ENCODE data around the gene FAM181B.
"Not testable (repeated sequence)": the region's sequence is repeated elsewhere in the genome, so short reads cannot be mapped to it uniquely, and the experiment has no call there.

FAM181B gene

DNA sequence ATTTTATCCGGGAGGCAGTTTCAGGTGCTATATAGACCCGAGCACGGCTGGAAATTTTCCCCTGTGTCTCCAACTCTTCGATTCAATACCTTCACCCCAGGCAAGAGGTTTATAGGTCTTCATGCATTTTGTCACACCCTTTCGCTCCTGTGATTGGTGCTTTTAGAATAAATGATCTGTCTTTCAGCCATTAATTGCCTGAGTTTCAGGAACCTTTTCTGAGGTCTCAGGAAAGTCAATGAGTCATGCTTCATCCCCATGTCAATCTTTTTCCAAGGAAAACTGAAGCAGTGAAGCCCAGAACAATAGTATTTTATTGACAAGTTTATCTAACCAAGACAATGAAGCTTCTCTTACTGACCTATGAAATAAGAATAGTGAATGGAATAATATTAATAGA lies 29.9 kb downstream of the FAM181B start:
- Histone ChIP-seq H3K27me3 (ENCODE audit: control insufficient read depth, insufficient read depth, low read length) (no peaks in the 10 kb centered on the region), H3K9ac (ENCODE audit: low read depth, low read length) (no peak overlapping the region), H3K4me3 (ENCODE audit: low read depth, low read length) (no peak overlapping the region), H3K4me1 (ENCODE audit: control insufficient read depth, insufficient read depth, low read length) (no peaks in the 10 kb centered on the region), H3K36me3 (ENCODE audit: control insufficient read depth, insufficient read depth, low read length) (no peaks in the 10 kb centered on the region), H3K9me3 (ENCODE audit: control insufficient read depth, insufficient read depth, low read length) (no peaks in the 10 kb centered on the region)

DNA sequence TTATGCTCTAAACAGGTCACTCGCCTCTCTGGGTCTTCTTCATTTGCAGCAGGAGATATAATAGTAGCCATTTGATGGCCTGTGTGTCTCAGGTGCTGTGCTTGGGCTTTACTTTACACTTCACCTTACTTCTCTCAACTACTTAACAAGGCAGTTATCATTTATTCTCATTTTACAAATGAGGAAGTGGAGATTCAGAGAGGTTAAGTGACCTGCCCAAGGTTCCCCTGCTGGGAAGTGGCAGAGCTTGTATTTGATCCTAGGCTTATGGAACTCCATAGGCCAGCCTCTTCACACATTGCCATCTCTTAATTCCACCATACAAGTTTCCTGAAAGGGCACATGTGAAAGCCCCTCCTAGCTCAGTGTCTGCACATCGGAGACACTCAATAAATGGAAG lies 30.4 kb downstream of the FAM181B start:
- no peaks in the 10 kb centered on the region for H3K9me3 ChIP-seq (ENCODE audit: control insufficient read depth, insufficient read depth, low read length)
- no peaks in the 10 kb centered on the region for H3K27me3 ChIP-seq (ENCODE audit: control insufficient read depth, insufficient read depth, low read length)
- no peak overlapping the region for H3K4me3 ChIP-seq (ENCODE audit: low read depth, low read length)
- no peak overlapping the region for H3K9ac ChIP-seq (ENCODE audit: low read depth, low read length)
- H3K36me3 ChIP-seq (ENCODE audit: control insufficient read depth, insufficient read depth, low read length) = no peaks in the 10 kb centered on the region
- no peaks in the 10 kb centered on the region for H3K4me1 ChIP-seq (ENCODE audit: control insufficient read depth, insufficient read depth, low read length)

DNA sequence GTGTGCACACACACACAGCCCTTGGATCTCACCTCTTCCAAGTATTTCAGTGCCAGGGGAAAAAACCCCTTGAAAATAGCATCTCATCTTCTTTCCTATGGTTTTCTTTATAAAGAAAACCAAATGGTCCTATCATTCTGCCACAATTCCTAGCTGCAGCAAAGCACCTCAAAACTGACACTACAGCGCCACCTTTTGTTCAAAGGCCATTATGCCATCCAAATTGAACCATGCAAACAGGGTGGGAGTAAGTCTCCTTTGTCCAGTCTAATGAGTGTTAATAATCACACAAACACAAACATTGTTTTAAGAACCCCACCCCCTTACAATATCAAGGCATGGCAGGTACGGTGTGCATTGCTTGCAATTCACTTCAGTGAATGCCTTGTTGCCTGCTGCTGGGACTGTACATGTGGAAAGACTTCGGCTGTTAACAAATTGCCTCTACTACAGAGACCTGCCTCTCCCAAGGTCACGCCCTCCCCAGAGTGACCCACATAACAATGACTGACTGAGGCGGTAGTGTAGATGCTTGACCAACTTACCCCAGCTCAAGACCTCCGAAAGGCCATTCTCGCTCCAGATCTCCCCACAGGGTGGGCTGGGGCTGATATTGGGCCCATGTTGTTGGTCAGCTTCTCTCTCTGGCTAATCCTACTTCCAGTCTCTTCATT lies 31.7 kb downstream of the FAM181B start:
- no peaks in the 10 kb centered on the region for H3K27me3 ChIP-seq (ENCODE audit: control insufficient read depth, insufficient read depth, low read length)
- no peaks in the 10 kb centered on the region for H3K4me1 ChIP-seq (ENCODE audit: control insufficient read depth, insufficient read depth, low read length)
- H3K9me3 ChIP-seq (ENCODE audit: control insufficient read depth, insufficient read depth, low read length) = no peaks in the 10 kb centered on the region
- H3K9ac ChIP-seq (ENCODE audit: low read depth, low read length) = no peak overlapping the region
- no peaks in the 10 kb centered on the region for H3K36me3 ChIP-seq (ENCODE audit: control insufficient read depth, insufficient read depth, low read length)
- no peak overlapping the region for H3K4me3 ChIP-seq (ENCODE audit: low read depth, low read length)

DNA sequence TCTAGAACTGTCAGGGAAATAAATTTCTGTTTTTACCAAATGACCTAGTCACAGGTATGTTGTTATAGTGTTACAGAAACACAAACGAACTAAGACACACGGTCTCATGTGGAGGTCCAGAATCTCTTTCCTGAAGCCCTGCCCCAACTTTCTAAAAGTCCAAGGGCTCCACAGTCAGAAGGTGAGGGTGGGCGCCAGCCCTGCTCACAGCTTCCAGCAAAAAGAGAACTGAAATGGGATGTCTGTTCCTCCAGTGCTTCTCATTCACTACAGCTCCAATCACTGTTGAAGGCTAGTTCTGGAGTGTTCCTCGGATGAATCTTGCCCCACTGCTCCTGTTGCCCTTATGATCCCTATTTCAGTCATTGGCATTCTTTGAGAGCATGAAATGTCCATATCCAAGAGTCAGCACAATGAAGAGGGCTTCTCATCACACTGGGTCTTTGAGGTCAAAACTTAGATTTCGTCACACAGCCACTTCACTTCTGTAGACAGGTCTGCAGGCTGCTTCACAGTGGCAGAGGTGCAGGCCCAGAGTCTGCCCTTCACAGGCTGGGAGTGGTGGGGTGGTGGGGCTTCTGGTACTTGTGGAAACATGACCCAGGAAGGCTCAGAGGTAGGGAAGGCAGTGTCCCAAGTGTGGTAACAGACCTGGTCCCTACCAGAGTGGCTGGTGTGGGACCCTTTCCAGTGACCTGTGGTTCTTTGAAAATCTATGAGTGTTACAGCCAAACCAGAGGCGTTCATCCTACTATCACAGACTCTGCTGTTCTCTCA lies 34.9 kb downstream of the FAM181B start:
- H3K9ac ChIP-seq (ENCODE audit: low read depth, low read length) = no peak overlapping the region
- no peaks in the 10 kb centered on the region for H3K9me3 ChIP-seq (ENCODE audit: control insufficient read depth, insufficient read depth, low read length)
- H3K27me3 ChIP-seq (ENCODE audit: control insufficient read depth, insufficient read depth, low read length) = no peaks in the 10 kb centered on the region
- no peak overlapping the region for H3K4me3 ChIP-seq (ENCODE audit: low read depth, low read length)
- H3K4me1 ChIP-seq (ENCODE audit: control insufficient read depth, insufficient read depth, low read length) = no peaks in the 10 kb centered on the region
- no peaks in the 10 kb centered on the region for H3K36me3 ChIP-seq (ENCODE audit: control insufficient read depth, insufficient read depth, low read length)

DNA sequence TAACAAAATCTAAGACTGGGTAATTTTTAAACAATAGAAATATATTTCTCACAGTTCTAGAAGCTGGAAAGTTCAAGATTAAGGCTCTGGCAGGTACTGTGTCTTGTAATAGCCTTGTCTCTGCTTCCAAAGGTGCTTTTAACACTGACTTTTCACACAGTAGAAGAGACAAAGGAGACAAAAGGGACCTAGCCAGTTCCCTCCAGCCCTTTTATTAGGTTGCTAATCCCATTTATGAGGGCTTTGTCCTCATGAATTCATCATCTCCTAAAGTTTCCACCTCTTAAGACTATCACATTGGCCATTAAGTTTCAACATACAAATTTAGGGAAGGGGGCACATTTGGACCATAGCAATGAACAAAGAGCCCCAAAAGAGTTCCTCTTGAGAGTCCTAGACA lies 40.7 kb downstream of the FAM181B start:
- H3K4me3 ChIP-seq (ENCODE audit: low read depth, low read length) = no peak overlapping the region
- no peaks in the 10 kb centered on the region for H3K27me3 ChIP-seq (ENCODE audit: control insufficient read depth, insufficient read depth, low read length)

DNA sequence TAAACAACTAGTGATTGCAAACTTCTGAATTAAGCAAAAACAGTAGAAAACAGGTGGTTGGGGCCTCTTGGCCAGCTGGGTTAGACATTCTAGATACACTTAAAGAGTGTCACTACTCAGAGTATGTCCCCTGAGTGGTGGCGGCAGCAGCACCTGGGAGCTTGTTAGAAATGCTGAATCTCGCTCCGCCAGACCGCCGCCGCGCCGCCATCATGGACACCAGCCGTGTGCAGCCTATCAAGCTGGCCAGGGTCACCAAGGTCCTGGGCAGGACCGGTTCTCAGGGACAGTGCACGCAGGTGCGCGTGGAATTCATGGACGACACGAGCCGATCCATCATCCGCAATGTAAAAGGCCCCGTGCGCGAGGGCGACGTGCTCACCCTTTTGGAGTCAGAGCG lies 44.3 kb downstream of the FAM181B start:
- not testable (repeated sequence) for H3K27me3 ChIP-seq (ENCODE audit: control insufficient read depth, insufficient read depth, low read length); H3K36me3 ChIP-seq (ENCODE audit: control insufficient read depth, insufficient read depth, low read length); H3K4me1 ChIP-seq (ENCODE audit: control insufficient read depth, insufficient read depth, low read length); H3K4me3 ChIP-seq (ENCODE audit: low read depth, low read length); H3K9me3 ChIP-seq (ENCODE audit: control insufficient read depth, insufficient read depth, low read length); H3K9ac ChIP-seq (ENCODE audit: low read depth, low read length)

More for the DNA sequence above, 40.7 kb downstream of the FAM181B start:
- Histone ChIP-seq H3K9ac (ENCODE audit: low read depth, low read length) (no peak overlapping the region), H3K9me3 (ENCODE audit: control insufficient read depth, insufficient read depth, low read length) (no peaks in the 10 kb centered on the region), H3K36me3 (ENCODE audit: control insufficient read depth, insufficient read depth, low read length) (no peaks in the 10 kb centered on the region), H3K4me1 (ENCODE audit: control insufficient read depth, insufficient read depth, low read length) (no peaks in the 10 kb centered on the region)

DNA sequence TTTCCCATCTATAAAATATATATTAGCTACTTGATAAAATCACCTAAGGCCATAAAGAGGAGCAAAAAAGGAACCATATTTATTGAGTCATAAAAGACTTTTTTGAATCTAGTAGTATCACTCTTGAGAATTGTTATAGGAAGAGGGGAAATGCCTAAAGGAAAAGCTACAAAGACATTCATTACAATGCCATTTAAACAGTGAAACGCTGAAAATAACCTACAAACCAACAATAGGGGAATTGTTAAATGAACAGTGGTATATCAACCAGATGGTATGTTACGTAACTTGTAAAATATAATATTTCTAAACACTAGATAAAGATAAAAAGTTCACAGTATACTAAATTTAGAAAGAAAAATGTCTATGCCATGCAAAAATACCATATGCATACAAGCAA lies 47.5 kb downstream of the FAM181B start:
- H3K27me3 ChIP-seq (ENCODE audit: control insufficient read depth, insufficient read depth, low read length) = no peaks in the 10 kb centered on the region
- H3K9me3 ChIP-seq (ENCODE audit: control insufficient read depth, insufficient read depth, low read length) = no peaks in the 10 kb centered on the region
- H3K4me1 ChIP-seq (ENCODE audit: control insufficient read depth, insufficient read depth, low read length) = no peaks in the 10 kb centered on the region
- H3K4me3 ChIP-seq (ENCODE audit: low read depth, low read length) = no peak overlapping the region
- no peaks in the 10 kb centered on the region for H3K36me3 ChIP-seq (ENCODE audit: control insufficient read depth, insufficient read depth, low read length)
- no peak overlapping the region for H3K9ac ChIP-seq (ENCODE audit: low read depth, low read length)

DNA sequence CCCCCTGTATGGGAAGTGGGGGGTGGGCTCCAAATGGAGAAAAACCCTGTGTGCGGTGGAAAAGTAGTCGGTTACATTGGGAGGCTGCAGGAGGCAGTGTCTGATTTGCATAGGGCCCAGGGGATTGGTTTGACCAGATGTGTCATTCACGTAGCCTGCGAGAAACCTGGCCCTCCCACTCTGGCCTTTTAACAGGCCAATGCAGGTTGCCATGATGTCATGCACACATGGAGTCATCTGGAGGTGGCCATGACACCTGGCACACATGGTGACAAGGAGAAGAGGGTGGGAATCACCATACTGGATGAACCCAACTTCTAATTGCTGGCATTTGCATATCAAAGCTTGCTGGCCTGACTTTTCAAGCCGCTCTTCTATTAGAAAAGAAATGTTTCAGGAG lies 50.6 kb downstream of the FAM181B start:
- no peak overlapping the region for H3K9ac ChIP-seq (ENCODE audit: low read depth, low read length)
- H3K27me3 ChIP-seq (ENCODE audit: control insufficient read depth, insufficient read depth, low read length) = no peaks in the 10 kb centered on the region
- no peak overlapping the region for H3K4me3 ChIP-seq (ENCODE audit: low read depth, low read length)

DNA sequence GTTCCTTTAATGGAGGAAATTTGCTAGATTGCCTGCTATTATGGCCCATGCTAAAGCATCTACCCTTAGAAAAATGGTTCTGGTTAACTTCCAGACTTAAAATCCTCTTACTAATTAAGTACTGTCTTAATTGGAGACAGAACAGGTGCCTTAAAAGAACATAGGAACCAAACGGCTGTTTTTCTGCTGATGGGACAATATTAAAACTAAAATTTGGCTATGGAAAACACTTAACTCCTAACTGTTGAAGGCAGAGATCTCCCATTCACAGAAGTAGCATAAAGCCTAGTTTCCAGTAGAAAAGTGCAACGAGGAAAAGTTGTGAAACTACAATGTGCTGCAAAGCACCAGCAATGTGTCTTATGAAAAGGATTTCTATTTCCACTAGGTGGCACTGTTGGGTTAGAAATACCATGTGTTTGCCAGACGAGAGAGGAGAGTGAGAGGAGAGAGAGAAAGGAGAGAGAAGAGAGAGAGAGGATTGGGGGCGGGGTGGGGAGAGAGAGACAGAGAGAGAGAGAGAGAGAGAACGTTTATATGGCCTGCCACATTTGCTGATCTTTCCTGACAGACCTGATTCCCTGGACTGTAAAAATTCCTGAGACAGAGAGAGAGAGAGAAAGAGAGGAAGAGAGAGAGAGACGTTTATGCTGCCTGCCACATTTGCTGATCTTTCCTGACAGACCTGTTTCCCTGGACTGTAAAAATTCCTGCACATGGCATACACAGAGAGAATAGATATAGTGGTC lies 51.5 kb downstream of the FAM181B start:
- Histone ChIP-seq H3K4me1 (ENCODE audit: control insufficient read depth, insufficient read depth, low read length) (no peaks in the 10 kb centered on the region), H3K9me3 (ENCODE audit: control insufficient read depth, insufficient read depth, low read length) (no peaks in the 10 kb centered on the region), H3K36me3 (ENCODE audit: control insufficient read depth, insufficient read depth, low read length) (no peaks in the 10 kb centered on the region), H3K9ac (ENCODE audit: low read depth, low read length) (no peak overlapping the region), H3K27me3 (ENCODE audit: control insufficient read depth, insufficient read depth, low read length) (no peaks in the 10 kb centered on the region), H3K4me3 (ENCODE audit: low read depth, low read length) (no peak overlapping the region)

More for the DNA sequence above, 50.6 kb downstream of the FAM181B start:
- Histone ChIP-seq H3K9me3 (ENCODE audit: control insufficient read depth, insufficient read depth, low read length) (no peaks in the 10 kb centered on the region), H3K36me3 (ENCODE audit: control insufficient read depth, insufficient read depth, low read length) (no peaks in the 10 kb centered on the region), H3K4me1 (ENCODE audit: control insufficient read depth, insufficient read depth, low read length) (no peaks in the 10 kb centered on the region)

DNA sequence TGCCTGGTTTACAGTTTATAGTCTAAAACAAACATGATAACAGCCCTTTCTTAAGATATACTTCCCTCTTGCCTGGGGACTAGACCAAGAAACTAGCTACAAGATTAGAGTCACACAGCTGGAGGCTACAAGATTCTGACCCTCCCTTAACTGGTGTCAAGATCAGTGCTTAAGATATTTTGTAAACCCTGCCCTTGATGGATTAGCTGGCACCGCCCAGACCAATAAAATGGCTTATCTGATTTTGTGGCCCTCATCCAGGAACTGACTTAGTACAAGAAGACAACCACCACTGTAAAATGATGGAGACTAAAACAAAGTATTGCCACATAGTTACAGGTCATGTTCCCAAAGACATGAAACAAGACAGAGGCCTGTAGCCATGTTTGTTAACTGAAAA lies 53.4 kb downstream of the FAM181B start:
- Histone ChIP-seq H3K9me3 (ENCODE audit: control insufficient read depth, insufficient read depth, low read length) (no peaks in the 10 kb centered on the region), H3K4me1 (ENCODE audit: control insufficient read depth, insufficient read depth, low read length) (peaks cover 4% of the 10 kb centered on the region), H3K9ac (ENCODE audit: low read depth, low read length) (no peak overlapping the region), H3K36me3 (ENCODE audit: control insufficient read depth, insufficient read depth, low read length) (no peaks in the 10 kb centered on the region), H3K4me3 (ENCODE audit: low read depth, low read length) (no peak overlapping the region), H3K27me3 (ENCODE audit: control insufficient read depth, insufficient read depth, low read length) (no peaks in the 10 kb centered on the region)

All from iPS-15b (cell line).